CD4-positive, alpha-beta T cell treated with Interleukin-21 for 1 hour (primary cell): ENCODE measurements around the gene PTH2.
"Not testable (repeated sequence)": the region's sequence is repeated elsewhere in the genome, so short reads cannot be mapped to it uniquely, and the experiment has no call there.

Source experiments
- DNase-seq: peaks from one replicate; pipeline ENCODE4 v3.0.0-alpha.2; 2020

Gene PTH2

GRCh38 chr19:49423071-49423984 is at the start of gene PTH2:
TSS of gene PTH2 (minus strand) at chr19:49423441. CDS start at chr19:49423339, 102 bp downstream.
- DNase-seq = no peak

GRCh38 chr19:49472936-49473335 is 49.7 kb upstream of the PTH2 start:
- no peak for DNase-seq

DNA sequence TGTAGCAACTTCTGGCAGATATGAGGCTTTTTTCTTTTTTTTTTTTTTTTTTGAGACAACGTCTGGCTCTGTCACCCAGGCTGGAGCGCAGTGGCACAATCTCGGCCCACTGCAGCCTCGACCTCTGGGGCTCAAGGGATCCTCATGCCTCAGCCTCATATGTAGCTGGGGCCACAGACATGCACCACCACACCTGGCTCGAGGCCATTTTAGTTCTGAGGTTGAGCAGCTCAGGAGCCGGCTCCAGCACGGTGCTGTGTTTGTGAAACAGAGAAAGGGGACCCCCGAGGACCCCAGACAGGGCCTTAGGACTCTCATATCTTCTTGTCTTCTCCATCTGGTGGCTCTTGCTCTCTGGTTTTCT is 47.4 kb upstream of the PTH2 start:
- DNase-seq = no peak

GRCh38 chr19:49469828-49470614 is 46.8 kb upstream of the PTH2 start:
- peak; percentile 94 for DNase-seq

DNA sequence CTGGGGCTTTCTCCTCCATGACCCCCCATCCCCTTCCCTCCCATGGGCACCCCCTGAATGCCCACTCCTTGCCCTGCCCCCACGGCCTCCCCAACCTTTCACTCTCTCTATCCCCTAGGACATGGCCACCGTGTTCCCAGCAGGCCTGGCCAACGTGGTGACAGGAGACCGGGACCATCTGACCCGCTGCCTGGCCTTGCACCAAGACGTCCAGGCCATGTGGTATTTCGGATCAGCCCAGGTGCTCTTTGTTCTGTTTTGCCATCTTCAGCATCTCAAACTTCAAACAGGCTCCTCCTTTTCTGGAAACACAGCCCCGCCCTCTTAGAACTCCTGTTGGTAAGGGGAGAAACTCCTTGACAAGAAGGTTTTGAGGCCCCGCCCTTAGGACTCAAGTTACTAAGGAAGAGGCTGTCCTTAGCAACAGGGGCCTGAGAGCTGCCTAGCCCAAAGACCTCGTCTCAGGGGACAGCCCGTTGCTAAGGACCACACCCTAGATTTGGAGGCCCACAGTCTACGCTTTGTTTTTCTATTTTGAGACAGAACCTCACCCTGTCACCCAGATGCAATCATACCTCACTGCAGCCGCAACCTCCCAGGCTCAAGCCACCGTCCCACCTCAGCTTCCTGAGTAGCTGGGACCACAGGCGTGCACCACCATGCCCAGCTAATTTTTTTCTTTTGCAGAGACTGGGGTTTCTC is 45.7 kb upstream of the PTH2 start:
- DNase-seq = peak; percentile 99

DNA sequence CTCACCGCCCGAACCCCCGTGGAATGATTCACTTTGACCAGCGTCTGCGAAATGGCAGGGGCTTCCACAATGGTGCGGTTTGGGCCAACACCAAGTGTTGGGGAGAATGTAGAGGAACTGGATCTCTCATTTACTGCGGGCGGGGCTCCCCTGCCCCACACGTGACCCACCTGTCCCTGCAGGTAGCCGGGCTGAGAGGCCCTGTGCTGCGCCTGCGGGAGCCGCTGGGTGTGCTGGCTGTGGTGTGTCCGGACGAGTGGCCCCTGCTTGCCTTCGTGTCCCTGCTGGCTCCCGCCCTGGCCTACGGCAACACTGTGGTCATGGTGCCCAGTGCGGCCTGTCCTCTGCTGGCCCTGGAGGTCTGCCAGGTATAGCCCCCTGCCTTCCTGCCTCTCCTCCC is 45.0 kb upstream of the PTH2 start:
- DNase-seq = no peak

- DNase-seq = no peak
These were observed 42.1 kb upstream of the PTH2 start for GRCh38 chr19:49465371-49465770.

- no peak for DNase-seq
These were observed 40.9 kb upstream of the PTH2 start for GRCh38 chr19:49463960-49464740.

GRCh38 chr19:49462492-49462891 is 39.3 kb upstream of the PTH2 start:
- no peak for DNase-seq

- no peak for DNase-seq
These were observed 38.4 kb upstream of the PTH2 start for GRCh38 chr19:49461656-49462055.

DNA sequence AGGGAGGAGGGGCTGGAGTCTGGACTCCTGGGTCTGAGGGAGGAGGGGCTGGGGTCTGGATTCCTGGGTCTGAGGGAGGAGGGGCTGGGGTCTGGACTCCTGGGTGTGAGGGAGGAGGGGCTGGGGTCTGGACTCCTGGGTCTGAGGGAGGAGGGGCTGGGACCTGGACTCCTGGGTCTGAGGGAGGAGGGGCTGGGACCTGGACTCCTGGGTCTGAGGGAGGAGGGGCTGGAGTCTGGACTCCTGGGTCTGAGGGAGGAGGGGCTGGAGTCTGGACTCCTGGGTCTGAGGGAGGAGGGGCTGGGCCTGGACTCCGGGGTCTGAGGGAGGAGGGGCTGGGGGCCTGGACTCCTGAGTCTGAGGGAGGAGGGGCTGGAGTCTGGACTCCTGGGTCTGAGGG is 37.9 kb upstream of the PTH2 start:
- DNase-seq = not testable (repeated sequence)

DNA sequence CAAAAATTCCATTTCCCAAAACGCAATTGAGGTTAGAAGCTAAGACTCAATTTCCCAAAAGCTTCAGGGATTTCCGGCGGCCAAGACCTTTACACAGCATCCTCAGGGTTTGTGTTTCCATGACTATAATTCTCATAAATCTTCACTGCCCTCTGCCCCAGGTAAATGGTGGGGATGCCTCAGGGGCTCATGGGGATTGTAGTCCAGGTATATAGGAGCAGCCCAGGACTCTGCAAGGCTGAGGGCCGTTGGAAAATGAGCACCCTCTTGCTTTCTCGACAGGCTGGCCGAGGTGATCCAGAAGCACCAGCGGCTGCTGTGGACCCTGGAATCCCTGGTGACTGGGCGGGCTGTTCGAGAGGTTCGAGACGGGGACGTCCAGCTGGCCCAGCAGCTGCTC is 36.1 kb upstream of the PTH2 start:
- no peak for DNase-seq

GRCh38 chr19:49458567-49458903 is 35.3 kb upstream of the PTH2 start:
- no peak for DNase-seq

DNA sequence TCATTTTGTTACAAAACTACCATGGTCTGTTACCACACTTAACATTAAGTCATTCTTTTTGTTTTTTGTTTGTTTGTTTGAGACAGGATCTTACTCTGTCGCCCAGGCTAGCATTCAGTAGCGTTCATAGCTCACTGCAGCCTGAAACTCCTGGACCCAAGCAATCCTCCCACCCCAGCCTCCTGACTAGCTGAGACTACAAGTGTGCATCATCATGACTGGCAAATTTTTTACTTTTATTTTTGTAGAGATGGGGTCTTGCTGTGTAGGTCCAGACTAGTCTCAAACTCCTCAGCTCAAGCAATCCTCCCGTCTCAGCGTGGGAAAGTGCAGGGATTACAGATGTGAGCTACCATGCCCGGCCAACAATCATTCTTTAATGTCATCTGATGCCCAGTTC is 33.1 kb upstream of the PTH2 start:
- DNase-seq = no peak

DNA sequence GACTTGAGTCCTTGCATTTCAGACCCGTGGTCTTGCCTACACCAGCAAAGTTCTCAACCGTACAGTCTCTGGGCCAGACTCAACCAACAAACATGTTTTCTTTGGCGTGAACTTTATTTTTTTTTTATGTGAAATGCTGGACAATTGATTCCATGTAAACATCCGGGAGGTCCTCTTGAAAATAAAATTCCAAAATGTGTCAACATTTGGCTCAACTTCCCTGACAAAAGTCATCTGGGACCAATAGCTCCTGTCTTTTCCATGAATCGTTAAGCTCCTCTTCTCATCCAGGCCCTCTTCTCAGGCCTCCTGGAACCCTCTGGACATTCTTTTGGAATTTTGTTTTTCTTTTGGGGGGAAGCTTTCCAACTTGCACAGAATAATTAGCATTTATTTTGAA is 32.5 kb upstream of the PTH2 start:
- no peak for DNase-seq

GRCh38 chr19:49453757-49454240 is 30.6 kb upstream of the PTH2 start:
- peak; percentile 55 for DNase-seq

DNA sequence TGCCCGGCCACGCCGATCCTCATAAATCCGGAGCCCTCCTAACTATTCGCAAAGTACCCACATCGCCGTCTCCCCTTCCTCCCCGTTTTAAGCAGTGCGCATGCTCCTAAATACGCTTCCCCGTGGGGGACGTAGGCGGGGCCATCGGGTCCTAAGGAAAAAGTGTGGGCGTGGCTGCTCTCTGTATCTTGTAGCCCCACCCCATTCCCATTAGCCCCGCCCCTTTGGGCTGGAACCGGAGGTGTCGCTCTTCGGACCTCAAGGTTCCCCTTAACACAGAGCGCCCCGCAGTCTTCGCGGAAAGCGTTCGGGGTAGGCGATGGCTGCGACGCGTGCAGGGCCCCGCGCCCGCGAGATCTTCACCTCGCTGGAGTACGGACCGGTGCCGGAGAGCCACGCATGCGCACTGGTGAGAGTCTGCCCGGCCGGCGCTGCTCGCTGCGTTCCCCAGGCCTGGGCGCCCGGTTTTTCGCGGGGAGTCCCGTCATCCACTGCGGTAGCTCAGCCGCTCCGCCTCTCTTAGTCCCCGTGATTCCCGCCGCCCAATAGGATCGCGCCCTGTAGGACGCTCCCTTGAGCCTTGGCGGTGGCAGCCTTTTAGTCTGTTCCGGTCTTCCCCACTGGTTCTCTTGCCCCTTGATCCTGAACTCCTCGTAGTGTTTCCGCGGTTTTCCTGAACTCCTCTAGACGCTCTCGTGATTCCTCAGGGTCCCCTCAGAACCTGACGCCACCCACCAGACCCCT is 29.9 kb upstream of the PTH2 start, which contains the start of gene ALDH16A1:
Gene ALDH16A1, plus strand, starts transcription at position 213 of the 744 bp plus-strand sequence. Its CDS starts 107 bp downstream, at position 320.
- DNase-seq = peak; percentile 98

- peak; percentile 98 for DNase-seq
These were observed 28.4 kb upstream of the PTH2 start, which contains the start of gene PIH1D1 for GRCh38 chr19:49451430-49452181. TSS of gene PIH1D1 (minus strand) at chr19:49451814. CDS start at chr19:49451574, 240 bp downstream.

GRCh38 chr19:49450405-49450804 is 27.2 kb upstream of the PTH2 start:
- DNase-seq = no peak

GRCh38 chr19:49448432-49448786 is 25.2 kb upstream of the PTH2 start:
- DNase-seq = no peak
